GM12872 (cell line): ENCODE data around the gene CCP110.
A peak's percentile ranks its signal among the peaks of the same experiment; 100 is the strongest.

Experiments used
- TF ChIP-seq, protein P1 (sequence below): IDR thresholded peaks from 3 replicates; pipeline ENCODE4 v1.5.1; 2011; ENCODE audit warnings: low read depth, mild to moderate bottlenecking, low read length, moderate library complexity; ENCODE audit not compliant: insufficient read depth

The CCP110 gene

DNA sequence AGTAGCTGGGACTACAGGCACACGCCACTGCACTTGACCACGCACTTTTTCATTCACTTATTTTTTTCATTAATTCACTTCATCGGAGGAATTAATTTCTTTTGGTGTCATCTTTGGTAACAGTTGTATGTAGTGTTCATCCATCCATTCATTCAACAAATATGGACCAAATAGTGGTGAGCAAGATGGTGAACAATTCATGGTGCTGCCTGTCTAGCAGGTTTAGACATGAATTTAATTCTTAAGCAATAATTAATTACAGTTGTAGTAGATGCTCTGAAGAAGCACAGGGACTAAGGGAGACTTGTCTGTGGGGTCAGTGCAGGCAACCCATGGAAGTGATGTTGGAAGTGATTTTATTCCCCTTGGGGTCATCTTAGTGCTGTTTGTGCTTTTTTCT lies 24.3 kb upstream of the CCP110 start:
- TF ChIP-seq, protein P1, sequence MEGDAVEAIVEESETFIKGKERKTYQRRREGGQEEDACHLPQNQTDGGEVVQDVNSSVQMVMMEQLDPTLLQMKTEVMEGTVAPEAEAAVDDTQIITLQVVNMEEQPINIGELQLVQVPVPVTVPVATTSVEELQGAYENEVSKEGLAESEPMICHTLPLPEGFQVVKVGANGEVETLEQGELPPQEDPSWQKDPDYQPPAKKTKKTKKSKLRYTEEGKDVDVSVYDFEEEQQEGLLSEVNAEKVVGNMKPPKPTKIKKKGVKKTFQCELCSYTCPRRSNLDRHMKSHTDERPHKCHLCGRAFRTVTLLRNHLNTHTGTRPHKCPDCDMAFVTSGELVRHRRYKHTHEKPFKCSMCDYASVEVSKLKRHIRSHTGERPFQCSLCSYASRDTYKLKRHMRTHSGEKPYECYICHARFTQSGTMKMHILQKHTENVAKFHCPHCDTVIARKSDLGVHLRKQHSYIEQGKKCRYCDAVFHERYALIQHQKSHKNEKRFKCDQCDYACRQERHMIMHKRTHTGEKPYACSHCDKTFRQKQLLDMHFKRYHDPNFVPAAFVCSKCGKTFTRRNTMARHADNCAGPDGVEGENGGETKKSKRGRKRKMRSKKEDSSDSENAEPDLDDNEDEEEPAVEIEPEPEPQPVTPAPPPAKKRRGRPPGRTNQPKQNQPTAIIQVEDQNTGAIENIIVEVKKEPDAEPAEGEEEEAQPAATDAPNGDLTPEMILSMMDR = no peak

- TF ChIP-seq, protein P1 = peak; percentile 74
Observed at GRCh38 chr16:19502395-19503131, 21.2 kb upstream of the CCP110 start.

- TF ChIP-seq, protein P1 = no peak
Observed at GRCh38 chr16:19503461-19504075, 20.2 kb upstream of the CCP110 start.

DNA sequence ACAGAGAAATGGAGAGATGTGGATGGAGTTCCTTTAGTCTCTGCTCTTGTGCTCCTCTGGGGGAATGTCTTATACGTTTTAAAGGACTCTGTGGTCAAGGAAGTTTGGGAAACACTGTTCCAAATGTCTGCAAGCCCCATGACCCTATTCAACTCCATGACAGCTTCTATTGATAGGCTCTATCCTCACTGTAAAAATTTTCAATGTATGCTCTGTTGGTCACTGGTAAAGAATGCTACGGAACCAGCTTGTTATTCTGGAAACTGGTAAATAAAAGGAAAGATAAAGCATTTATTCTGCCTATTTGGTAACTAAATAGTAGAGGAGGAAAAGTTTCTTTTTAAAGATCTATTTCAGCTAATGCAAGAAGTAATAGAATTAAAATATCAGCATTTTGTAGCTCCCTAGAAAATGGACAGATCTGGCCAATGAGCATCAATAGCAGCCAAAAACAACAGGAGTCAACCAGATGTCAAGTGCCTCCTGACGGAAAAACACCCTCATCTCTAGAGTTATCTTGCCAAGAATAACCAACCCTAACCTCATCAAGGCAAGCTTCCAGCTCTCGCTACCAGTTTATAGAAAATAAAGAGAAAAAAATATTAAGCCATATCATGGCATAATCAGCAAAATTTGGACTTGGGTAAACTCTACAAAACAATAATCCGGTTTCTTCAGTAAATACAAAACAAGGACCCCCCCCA lies 18.0 kb upstream of the CCP110 start:
- TF ChIP-seq, protein P1 = no peak

GRCh38 chr16:19506965-19507364 lies 16.8 kb upstream of the CCP110 start:
- TF ChIP-seq, protein P1 = no peak

- TF ChIP-seq, protein P1 = no peak
Observed at GRCh38 chr16:19507867-19508266, 15.9 kb upstream of the CCP110 start.

GRCh38 chr16:19512297-19512696 lies 11.4 kb upstream of the CCP110 start:
- TF ChIP-seq, protein P1 = no peak
